Chondrocyte (in vitro differentiated cells): ENCODE measurements around the gene SMARCA2. TPM values are rescaled to one million over a fixed set of nuclear protein-coding genes. Genes with fewer than 3 reads are reported as not detected.

Source experiments
- DNase-seq: peaks from one replicate; pipeline ENCODE4 v3.0.0; 2021; ENCODE audit warnings: mixed read lengths, low spot score
- H3K27ac Mint-ChIP-seq: one replicate; pipeline ENCODE4 v1.8.0; 2021; ENCODE audit warnings: mild to moderate bottlenecking, moderate library complexity, mixed read lengths; ENCODE audit not compliant: unreplicated experiment
- H3K27me3 Mint-ChIP-seq: 2 replicates; pipeline ENCODE4 v1.8.0; 2021; ENCODE audit warnings: low read depth, mixed read lengths
- H3K36me3 Mint-ChIP-seq: 2 replicates; pipeline ENCODE4 v1.8.0; 2021; ENCODE audit warnings: low read depth, mixed read lengths
- H3K4me1 Mint-ChIP-seq: 2 replicates; pipeline ENCODE4 v1.8.0; 2021; ENCODE audit warnings: low read depth, mild to moderate bottlenecking, mixed read lengths
- H3K4me3 Mint-ChIP-seq: one replicate; pipeline ENCODE4 v1.8.0; 2021; ENCODE audit warnings: mild to moderate bottlenecking, moderate library complexity, mixed read lengths; ENCODE audit not compliant: unreplicated experiment
- H3K9me3 Mint-ChIP-seq: 2 replicates; pipeline ENCODE4 v1.8.0; 2021; ENCODE audit warnings: low read depth, mixed read lengths
- total RNA-seq: library from RNA; stranded (reverse); gene quantifications from 3 replicates; pipeline ENCODE4 v1.2.1, GENCODE V29; 2021
- TF ChIP-seq, protein P1 (sequence below): fragments of 200-600 bp; sonication (generic); IDR thresholded peaks from 2 replicates; pipeline ENCODE4 v1.5.0; 2021; ENCODE audit warnings: antibody characterized with exemption, mild to moderate bottlenecking, moderate library complexity

The SMARCA2 gene
- total RNA-seq, 1 donor from 2014 or later = 95.1 TPM

- Mint-ChIP-seq H3K36me3 (no peaks in the 10 kb centered on the region), H3K27me3 (no peaks in the 10 kb centered on the region), H3K4me3 (no peak overlapping the region), H3K27ac (no peak overlapping the region), H3K9me3 (no peaks in the 10 kb centered on the region), H3K4me1 (peaks cover 39% of the 10 kb centered on the region)
- no peak for DNase-seq
- TF ChIP-seq, protein P1, sequence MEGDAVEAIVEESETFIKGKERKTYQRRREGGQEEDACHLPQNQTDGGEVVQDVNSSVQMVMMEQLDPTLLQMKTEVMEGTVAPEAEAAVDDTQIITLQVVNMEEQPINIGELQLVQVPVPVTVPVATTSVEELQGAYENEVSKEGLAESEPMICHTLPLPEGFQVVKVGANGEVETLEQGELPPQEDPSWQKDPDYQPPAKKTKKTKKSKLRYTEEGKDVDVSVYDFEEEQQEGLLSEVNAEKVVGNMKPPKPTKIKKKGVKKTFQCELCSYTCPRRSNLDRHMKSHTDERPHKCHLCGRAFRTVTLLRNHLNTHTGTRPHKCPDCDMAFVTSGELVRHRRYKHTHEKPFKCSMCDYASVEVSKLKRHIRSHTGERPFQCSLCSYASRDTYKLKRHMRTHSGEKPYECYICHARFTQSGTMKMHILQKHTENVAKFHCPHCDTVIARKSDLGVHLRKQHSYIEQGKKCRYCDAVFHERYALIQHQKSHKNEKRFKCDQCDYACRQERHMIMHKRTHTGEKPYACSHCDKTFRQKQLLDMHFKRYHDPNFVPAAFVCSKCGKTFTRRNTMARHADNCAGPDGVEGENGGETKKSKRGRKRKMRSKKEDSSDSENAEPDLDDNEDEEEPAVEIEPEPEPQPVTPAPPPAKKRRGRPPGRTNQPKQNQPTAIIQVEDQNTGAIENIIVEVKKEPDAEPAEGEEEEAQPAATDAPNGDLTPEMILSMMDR = no peak
Observed at GRCh38 chr9:2214707-2215106, 199.6 kb downstream of the SMARCA2 start.

DNA sequence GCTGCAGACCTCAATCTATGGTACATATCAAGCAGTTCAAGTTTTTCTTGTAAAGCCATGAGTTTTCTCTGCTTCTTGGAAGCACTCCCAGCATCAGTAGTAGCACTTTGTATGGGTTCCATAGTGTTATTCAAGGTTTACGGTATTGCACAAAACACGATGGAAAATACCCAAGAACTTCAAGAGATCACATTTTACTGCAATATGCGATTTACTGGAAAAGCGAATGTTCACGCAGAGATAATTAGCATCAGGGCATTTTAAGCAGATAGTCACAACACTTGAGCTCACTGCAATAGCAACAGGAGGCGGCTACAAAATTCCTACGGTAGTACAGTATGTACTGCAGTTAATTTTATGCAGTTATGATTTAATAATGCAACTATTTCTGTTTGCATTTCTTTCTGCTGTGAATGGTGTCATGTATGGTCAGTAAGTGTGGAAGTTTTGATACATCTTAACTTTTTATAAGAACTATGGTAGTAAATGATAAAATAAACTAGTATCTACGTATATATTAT, 200.8 kb downstream of the SMARCA2 start:
- no peaks in the 10 kb centered on the region for H3K9me3 Mint-ChIP-seq
- no peaks in the 10 kb centered on the region for H3K27me3 Mint-ChIP-seq
- TF ChIP-seq, protein P1 = no peak
- H3K36me3 Mint-ChIP-seq = peaks cover under 1% of the 10 kb centered on the region
- DNase-seq = no peak
- no peak overlapping the region for H3K27ac Mint-ChIP-seq
- H3K4me1 Mint-ChIP-seq = peaks cover 36% of the 10 kb centered on the region
- no peak overlapping the region for H3K4me3 Mint-ChIP-seq

DNA sequence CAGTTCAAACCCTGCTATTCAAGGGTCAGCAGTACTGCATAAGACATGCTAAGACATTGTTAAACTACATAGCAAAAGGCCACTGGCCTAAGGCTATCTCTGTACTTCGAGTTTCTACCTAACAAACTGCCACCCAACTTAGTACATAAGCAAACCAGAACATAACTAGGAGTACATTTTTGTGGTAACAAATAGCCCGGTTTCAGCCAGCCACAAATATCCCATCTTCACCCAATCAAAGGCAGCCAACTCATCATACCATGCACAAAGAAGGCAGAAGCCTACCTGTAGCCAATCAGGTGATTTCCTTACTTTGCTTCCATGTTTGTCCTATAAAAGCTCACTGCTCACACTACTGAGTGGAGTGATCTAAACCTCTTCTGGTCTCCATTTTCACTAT, 201.4 kb downstream of the SMARCA2 start:
- TF ChIP-seq, protein P1 = no peak

DNA sequence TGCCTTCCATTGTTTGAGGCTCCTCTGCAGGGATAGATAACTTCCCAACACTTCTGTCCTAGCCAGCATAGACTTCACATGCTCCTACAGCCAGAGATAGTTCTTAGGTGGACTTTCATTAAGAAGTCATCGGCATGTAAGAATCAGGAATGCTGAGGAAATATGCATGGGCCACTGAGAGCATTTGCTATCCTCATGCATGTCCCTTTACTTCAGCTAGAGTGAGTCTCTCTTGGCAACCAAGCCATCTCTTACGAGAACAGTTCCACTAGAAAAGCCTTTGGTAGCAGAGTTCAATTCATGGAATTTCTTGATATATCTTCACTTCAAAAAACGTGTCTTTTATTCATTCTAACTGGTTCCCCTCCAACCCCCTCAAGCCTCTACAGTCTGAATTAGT, 202.4 kb downstream of the SMARCA2 start:
- no peaks in the 10 kb centered on the region for H3K27me3 Mint-ChIP-seq
- no peak overlapping the region for H3K4me3 Mint-ChIP-seq
- DNase-seq = no peak
- no peaks in the 10 kb centered on the region for H3K9me3 Mint-ChIP-seq
- H3K4me1 Mint-ChIP-seq = peaks cover 33% of the 10 kb centered on the region
- H3K27ac Mint-ChIP-seq = no peak overlapping the region
- TF ChIP-seq, protein P1 = no peak
- peaks cover 5% of the 10 kb centered on the region for H3K36me3 Mint-ChIP-seq

More for the DNA sequence above, 201.4 kb downstream of the SMARCA2 start:
- DNase-seq = no peak
- Mint-ChIP-seq H3K36me3 (peaks cover 4% of the 10 kb centered on the region), H3K9me3 (no peaks in the 10 kb centered on the region), H3K4me3 (no peak overlapping the region), H3K27me3 (no peaks in the 10 kb centered on the region), H3K4me1 (peaks cover 36% of the 10 kb centered on the region), H3K27ac (no peak overlapping the region)

GRCh38 chr9:2220036-2220435, 204.9 kb downstream of the SMARCA2 start:
- no peak overlapping the region for H3K4me3 Mint-ChIP-seq
- TF ChIP-seq, protein P1 = no peak
- peaks cover 6% of the 10 kb centered on the region for H3K36me3 Mint-ChIP-seq
- DNase-seq = no peak
- H3K4me1 Mint-ChIP-seq = peaks cover 14% of the 10 kb centered on the region
- H3K9me3 Mint-ChIP-seq = peaks cover 3% of the 10 kb centered on the region
- no peaks in the 10 kb centered on the region for H3K27me3 Mint-ChIP-seq
- no peak overlapping the region for H3K27ac Mint-ChIP-seq
